AG09319 (cell line): Measurements from ENCODE around the gene UGT1A3.

ENCODE experiments used
- DNase-seq: peaks from one replicate; pipeline ENCODE4 v3.0.0-alpha.2; 2010; ENCODE audit warnings: low read depth; ENCODE audit errors: extremely low read depth
- CTCF ChIP-seq: IDR thresholded peaks from 2 replicates; pipeline ENCODE4 v1.5.1; 2011; ENCODE audit warnings: low read depth, mild to moderate bottlenecking, inconsistent platforms, low read length, moderate library complexity

UGT1A3 gene

GRCh38 chr2:233807966-233808935 is 79.4 kb downstream of the UGT1A3 start:
- DNase-seq = no peak
- TF ChIP-seq CTCF = no peak

- TF ChIP-seq CTCF = no peak
- no peak for DNase-seq
These were observed 81.5 kb downstream of the UGT1A3 start for GRCh38 chr2:233810385-233810784.

- no peak for TF ChIP-seq CTCF
- no peak for DNase-seq
These were observed 82.2 kb downstream of the UGT1A3 start for GRCh38 chr2:233811087-233811486.

- no peak for DNase-seq
- TF ChIP-seq CTCF = no peak
These were observed 82.9 kb downstream of the UGT1A3 start for GRCh38 chr2:233811732-233812131.

GRCh38 chr2:233813236-233814055 is 84.6 kb downstream of the UGT1A3 start:
- no peak for DNase-seq
- no peak for TF ChIP-seq CTCF

- no peak for TF ChIP-seq CTCF
These were observed 85.4 kb downstream of the UGT1A3 start for GRCh38 chr2:233814056-233814835.

More at GRCh38 chr2:233814056-233814835, 85.4 kb downstream of the UGT1A3 start:
- no peak for DNase-seq
